Neural cell (in vitro differentiated cells): ENCODE measurements around the gene JOSD2. TPM values are rescaled to one million over a fixed set of nuclear protein-coding genes. Genes with fewer than 3 reads are reported as not detected.

ENCODE experiments used
- H2AFZ ChIP-seq: fragments of 200-600, 300-800 bp; sonication (generic), shearing (Covaris generic); 2 replicates; pipeline ENCODE4 v1.6.0; 2014; ENCODE audit warnings: low read depth, mild to moderate bottlenecking, antibody characterized with exemption, low read length, moderate library complexity
- H3F3A ChIP-seq: fragments of 200-600 bp; shearing (Covaris generic); 2 replicates; pipeline ENCODE4 v1.6.1; 2016; ENCODE audit warnings: mild to moderate bottlenecking, moderate library complexity, mixed read lengths, antibody characterized with exemption, low read length; ENCODE audit not compliant: insufficient read depth, poor library complexity, severe bottlenecking
- H3K27ac ChIP-seq: fragments of 200-600, 300-800 bp; sonication (generic), shearing (Covaris generic); 2 replicates; pipeline ENCODE4 v1.5.1; 2014; ENCODE audit warnings: mild to moderate bottlenecking, low read length, moderate library complexity
- H3K27me3 ChIP-seq: fragments of 300-800, 200-600 bp; sonication (generic), shearing (Covaris generic); 2 replicates; pipeline ENCODE4 v1.6.0; 2014; ENCODE audit warnings: mild to moderate bottlenecking, low read depth, low read length, moderate library complexity; ENCODE audit not compliant: insufficient read depth
- H3K36me3 ChIP-seq: fragments of 300-800, 200-600 bp; sonication (generic), shearing (Covaris generic); 2 replicates; pipeline ENCODE4 v1.5.1; 2014; ENCODE audit warnings: mild to moderate bottlenecking, antibody characterized with exemption, low read length, moderate library complexity; ENCODE audit not compliant: insufficient read depth
- H3K4me2 ChIP-seq: fragments of 300-800, 200-600 bp; sonication (generic), shearing (Covaris generic); 2 replicates; pipeline ENCODE4 v1.6.0; 2014; ENCODE audit warnings: mild to moderate bottlenecking, low read length
- H3K4me3 ChIP-seq: fragments of 300-800, 200-600 bp; sonication (generic), shearing (Covaris generic); 2 replicates; pipeline ENCODE4 v1.5.1; 2014; ENCODE audit warnings: mild to moderate bottlenecking, low read length, moderate library complexity
- H3K79me2 ChIP-seq: fragments of 200-600 bp; shearing (Covaris generic); replicated peaks from 2 replicates; pipeline ENCODE4 v1.6.0; 2014; ENCODE audit warnings: mild to moderate bottlenecking, low read length, moderate library complexity; ENCODE audit not compliant: insufficient read depth
- H3K9ac ChIP-seq: fragments of 300-800, 200-600 bp; sonication (generic), shearing (Covaris generic); 2 replicates; pipeline ENCODE4 v1.6.1; 2016; ENCODE audit warnings: mild to moderate bottlenecking, low read length, mixed read lengths
- H3K9me2 ChIP-seq: fragments of 200-600 bp; shearing (Covaris generic); 2 replicates; pipeline ENCODE4 v1.6.1; 2016; ENCODE audit warnings: mild to moderate bottlenecking, low read length, mixed read lengths; ENCODE audit not compliant: insufficient read depth
- H3K9me3 ChIP-seq: fragments of 200-600, 300-800 bp; sonication (generic), shearing (Covaris generic); 2 replicates; pipeline ENCODE4 v1.6.1; 2016; ENCODE audit warnings: mild to moderate bottlenecking, mixed run types, low read length, moderate library complexity, mixed read lengths
- H4K20me1 ChIP-seq: fragments of 200-600 bp; shearing (Covaris generic); 2 replicates; pipeline ENCODE4 v1.6.1; 2016; ENCODE audit warnings: mild to moderate bottlenecking, mixed run types; ENCODE audit not compliant: insufficient read depth
- EP300 ChIP-seq: fragments of 450-650 bp; conservative IDR thresholded peaks from 2 replicates; pipeline ENCODE4 v1.6.1; 2014; ENCODE audit warnings: antibody characterized with exemption, mild to moderate bottlenecking, moderate library complexity; ENCODE audit not compliant: poor library complexity, severe bottlenecking
- EZH2 ChIP-seq: fragments of 200-600, 300-800 bp; shearing (Covaris generic), sonication (generic); IDR thresholded peaks from 2 replicates; pipeline ENCODE4 v1.6.1; 2014; ENCODE audit warnings: antibody characterized with exemption, low read length, borderline replicate concordance, mild to moderate bottlenecking; ENCODE audit not compliant: insufficient read depth, poor library complexity, severe bottlenecking
- MXI1 ChIP-seq: fragments of 450-650 bp; conservative IDR thresholded peaks from 2 replicates; pipeline ENCODE4 v1.6.1; 2014; ENCODE audit warnings: antibody characterized with exemption, mild to moderate bottlenecking; ENCODE audit not compliant: poor library complexity, severe bottlenecking
- POLR2AphosphoS5 ChIP-seq: IDR thresholded peaks from 2 replicates; pipeline ENCODE4 v1.6.1; 2012
- RAD21 ChIP-seq: fragments of 450-650 bp; conservative IDR thresholded peaks from 2 replicates; pipeline ENCODE4 v1.6.1; 2014; ENCODE audit warnings: antibody characterized with exemption, mild to moderate bottlenecking, moderate library complexity
- SMC3 ChIP-seq: fragments of 450-650 bp; conservative IDR thresholded peaks from 2 replicates; pipeline ENCODE4 v1.6.1; 2014; ENCODE audit warnings: antibody characterized with exemption, mild to moderate bottlenecking, moderate library complexity; ENCODE audit not compliant: poor library complexity
- TAF1 ChIP-seq: IDR thresholded peaks from 2 replicates; pipeline ENCODE4 v1.6.1; 2012; ENCODE audit warnings: low read depth
- polyA minus RNA-seq: library from RNA; depleted of rRNA, polyadenylated mRNA; stranded (reverse); fragments of >200 nt; gene quantifications from 2 replicates; pipeline ENCODE4 v1.2.3, GENCODE V29; 2014
- polyA plus RNA-seq: library from polyadenylated mRNA; depleted of rRNA; stranded (reverse); fragments of >200 nt; gene quantifications from 2 replicates; pipeline ENCODE4 v1.2.3, GENCODE V29; 2014
- TF ChIP-seq, protein P1 (sequence below): IDR thresholded peaks from 2 replicates; pipeline ENCODE4 v1.6.1; 2012; ENCODE audit warnings: borderline replicate concordance
- TF ChIP-seq, protein P2 (sequence below): fragments of 450-650 bp; IDR thresholded peaks from 2 replicates; pipeline ENCODE4 v1.5.1; 2014; ENCODE audit warnings: antibody characterized with exemption, mild to moderate bottlenecking, moderate library complexity; ENCODE audit not compliant: poor library complexity, severe bottlenecking

JOSD2 gene, protein sequence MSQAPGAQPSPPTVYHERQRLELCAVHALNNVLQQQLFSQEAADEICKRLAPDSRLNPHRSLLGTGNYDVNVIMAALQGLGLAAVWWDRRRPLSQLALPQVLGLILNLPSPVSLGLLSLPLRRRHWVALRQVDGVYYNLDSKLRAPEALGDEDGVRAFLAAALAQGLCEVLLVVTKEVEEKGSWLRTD
- 6.6 and 10.7 TPM in 2 replicates for polyA plus RNA-seq
- polyA minus RNA-seq, result 2.8 and 2.9 TPM in 2 replicates

DNA sequence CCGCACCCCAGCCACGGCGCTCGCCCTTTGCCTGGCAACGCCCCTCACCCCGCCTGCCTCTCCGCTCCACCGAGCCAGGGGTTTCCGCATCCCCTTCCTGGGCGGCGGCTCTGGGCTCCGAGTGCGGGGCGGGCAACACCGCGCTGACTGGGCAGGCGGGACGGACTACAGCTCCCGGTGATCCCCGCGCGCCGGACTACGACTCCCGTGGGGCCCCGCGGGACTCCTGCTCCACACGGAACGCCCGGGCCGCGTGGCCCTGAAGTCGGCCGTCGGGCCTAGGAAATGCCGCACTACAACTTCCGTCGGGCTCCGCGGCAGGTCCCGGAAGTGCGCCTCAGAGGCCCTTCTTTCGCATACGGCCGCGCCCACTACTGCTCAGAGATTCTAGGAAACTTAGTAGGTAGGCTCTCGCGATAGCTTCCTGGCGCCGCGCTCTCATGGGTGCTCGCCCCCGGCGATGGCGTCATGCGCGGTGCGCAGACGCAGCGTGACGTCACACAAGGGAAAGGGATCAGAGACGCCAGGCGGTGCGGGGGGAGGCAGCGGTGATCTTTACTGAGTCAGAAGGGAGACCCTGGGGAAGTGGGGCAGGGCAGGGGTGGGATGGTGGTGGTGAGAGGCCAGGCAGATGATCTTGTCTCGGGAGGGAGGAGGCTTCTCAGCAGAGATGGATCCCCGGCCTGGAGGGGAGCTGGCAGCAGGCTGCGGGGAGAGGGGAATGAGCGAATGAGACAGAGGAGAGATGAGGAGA lies at the start of gene JOSD2:
Gene JOSD2 (minus strand): TSS at position 123 of the 754 bp plus-strand sequence. CDS start 760 bp downstream, outside the sequence.
- no peaks in the 10 kb centered on the region for H3K36me3 ChIP-seq
- H3F3A ChIP-seq, result no peaks in the 10 kb centered on the region
- peak within 1 kb of the TSS; percentile 69 for H3K4me3 ChIP-seq
- H2AFZ ChIP-seq, result peak within 1 kb of the TSS; percentile 36
- peak within 1 kb of the TSS; percentile 95 for H3K9ac ChIP-seq
- no peaks in the 10 kb centered on the region for H3K79me2 ChIP-seq
- no peaks in the 10 kb centered on the region for H3K27me3 ChIP-seq
- H4K20me1 ChIP-seq, result no peaks in the 10 kb centered on the region
- TF ChIP-seq RAD21, result peak; percentile 49
- no peak for TF ChIP-seq EZH2
- TF ChIP-seq POLR2AphosphoS5, result peak; percentile 77
- no peak for TF ChIP-seq SMC3
- TF ChIP-seq, protein P1, sequence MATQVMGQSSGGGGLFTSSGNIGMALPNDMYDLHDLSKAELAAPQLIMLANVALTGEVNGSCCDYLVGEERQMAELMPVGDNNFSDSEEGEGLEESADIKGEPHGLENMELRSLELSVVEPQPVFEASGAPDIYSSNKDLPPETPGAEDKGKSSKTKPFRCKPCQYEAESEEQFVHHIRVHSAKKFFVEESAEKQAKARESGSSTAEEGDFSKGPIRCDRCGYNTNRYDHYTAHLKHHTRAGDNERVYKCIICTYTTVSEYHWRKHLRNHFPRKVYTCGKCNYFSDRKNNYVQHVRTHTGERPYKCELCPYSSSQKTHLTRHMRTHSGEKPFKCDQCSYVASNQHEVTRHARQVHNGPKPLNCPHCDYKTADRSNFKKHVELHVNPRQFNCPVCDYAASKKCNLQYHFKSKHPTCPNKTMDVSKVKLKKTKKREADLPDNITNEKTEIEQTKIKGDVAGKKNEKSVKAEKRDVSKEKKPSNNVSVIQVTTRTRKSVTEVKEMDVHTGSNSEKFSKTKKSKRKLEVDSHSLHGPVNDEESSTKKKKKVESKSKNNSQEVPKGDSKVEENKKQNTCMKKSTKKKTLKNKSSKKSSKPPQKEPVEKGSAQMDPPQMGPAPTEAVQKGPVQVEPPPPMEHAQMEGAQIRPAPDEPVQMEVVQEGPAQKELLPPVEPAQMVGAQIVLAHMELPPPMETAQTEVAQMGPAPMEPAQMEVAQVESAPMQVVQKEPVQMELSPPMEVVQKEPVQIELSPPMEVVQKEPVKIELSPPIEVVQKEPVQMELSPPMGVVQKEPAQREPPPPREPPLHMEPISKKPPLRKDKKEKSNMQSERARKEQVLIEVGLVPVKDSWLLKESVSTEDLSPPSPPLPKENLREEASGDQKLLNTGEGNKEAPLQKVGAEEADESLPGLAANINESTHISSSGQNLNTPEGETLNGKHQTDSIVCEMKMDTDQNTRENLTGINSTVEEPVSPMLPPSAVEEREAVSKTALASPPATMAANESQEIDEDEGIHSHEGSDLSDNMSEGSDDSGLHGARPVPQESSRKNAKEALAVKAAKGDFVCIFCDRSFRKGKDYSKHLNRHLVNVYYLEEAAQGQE, result peak; percentile 42
- TF ChIP-seq EP300, result no peak
- TF ChIP-seq, protein P2, sequence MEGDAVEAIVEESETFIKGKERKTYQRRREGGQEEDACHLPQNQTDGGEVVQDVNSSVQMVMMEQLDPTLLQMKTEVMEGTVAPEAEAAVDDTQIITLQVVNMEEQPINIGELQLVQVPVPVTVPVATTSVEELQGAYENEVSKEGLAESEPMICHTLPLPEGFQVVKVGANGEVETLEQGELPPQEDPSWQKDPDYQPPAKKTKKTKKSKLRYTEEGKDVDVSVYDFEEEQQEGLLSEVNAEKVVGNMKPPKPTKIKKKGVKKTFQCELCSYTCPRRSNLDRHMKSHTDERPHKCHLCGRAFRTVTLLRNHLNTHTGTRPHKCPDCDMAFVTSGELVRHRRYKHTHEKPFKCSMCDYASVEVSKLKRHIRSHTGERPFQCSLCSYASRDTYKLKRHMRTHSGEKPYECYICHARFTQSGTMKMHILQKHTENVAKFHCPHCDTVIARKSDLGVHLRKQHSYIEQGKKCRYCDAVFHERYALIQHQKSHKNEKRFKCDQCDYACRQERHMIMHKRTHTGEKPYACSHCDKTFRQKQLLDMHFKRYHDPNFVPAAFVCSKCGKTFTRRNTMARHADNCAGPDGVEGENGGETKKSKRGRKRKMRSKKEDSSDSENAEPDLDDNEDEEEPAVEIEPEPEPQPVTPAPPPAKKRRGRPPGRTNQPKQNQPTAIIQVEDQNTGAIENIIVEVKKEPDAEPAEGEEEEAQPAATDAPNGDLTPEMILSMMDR, result peak; percentile 27
- TF ChIP-seq TAF1, result no peak
- TF ChIP-seq MXI1, result peak; percentile 92
- no peaks in the 10 kb centered on the region for H3K9me2 ChIP-seq
- H3K9me3 ChIP-seq, result no peaks in the 10 kb centered on the region
- peak within 1 kb of the TSS; percentile 100 for H3K27ac ChIP-seq
- H3K4me2 ChIP-seq, result peak within 1 kb of the TSS; percentile 81

DNA sequence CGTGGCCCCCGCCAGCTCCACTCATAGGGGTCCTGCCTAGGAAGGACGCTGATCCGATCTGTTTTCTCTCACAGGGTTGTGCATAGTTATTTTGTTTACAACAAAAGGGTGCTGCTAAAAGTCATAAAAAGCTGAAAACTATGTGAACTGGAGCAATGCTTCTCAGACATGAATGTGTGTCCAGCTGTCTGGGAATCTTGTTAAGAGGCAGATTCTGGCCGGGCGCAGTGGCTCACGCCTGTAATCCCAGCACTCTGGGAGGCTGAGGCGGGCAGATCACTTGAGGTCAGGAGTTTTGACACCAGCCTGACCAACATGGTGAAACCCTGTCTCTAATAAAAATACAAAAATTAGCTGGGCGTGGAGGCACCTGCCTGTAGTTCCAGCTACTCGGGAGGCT lies 48.6 kb upstream of the JOSD2 start:
- Histone ChIP-seq H3K27ac (no peak overlapping the region), H3F3A (no peaks in the 10 kb centered on the region), H3K4me2 (no peak overlapping the region), H3K4me3 (no peak overlapping the region), H3K27me3 (no peaks in the 10 kb centered on the region), H3K79me2 (peaks cover 68% of the 10 kb centered on the region), H2AFZ (no peak overlapping the region), H3K9me3 (no peaks in the 10 kb centered on the region), H3K9ac (no peak overlapping the region), H3K36me3 (peaks cover 4% of the 10 kb centered on the region), H3K9me2 (no peaks in the 10 kb centered on the region), H4K20me1 (peaks cover 29% of the 10 kb centered on the region)
- no peak for TF ChIP-seq MXI1
- TF ChIP-seq, protein P1, result no peak
- TF ChIP-seq TAF1, result no peak
- TF ChIP-seq, protein P2, result no peak
- TF ChIP-seq RAD21, result no peak
- no peak for TF ChIP-seq SMC3
